Measurements from ENCODE around the gene CERK.

The CERK gene

DNA sequence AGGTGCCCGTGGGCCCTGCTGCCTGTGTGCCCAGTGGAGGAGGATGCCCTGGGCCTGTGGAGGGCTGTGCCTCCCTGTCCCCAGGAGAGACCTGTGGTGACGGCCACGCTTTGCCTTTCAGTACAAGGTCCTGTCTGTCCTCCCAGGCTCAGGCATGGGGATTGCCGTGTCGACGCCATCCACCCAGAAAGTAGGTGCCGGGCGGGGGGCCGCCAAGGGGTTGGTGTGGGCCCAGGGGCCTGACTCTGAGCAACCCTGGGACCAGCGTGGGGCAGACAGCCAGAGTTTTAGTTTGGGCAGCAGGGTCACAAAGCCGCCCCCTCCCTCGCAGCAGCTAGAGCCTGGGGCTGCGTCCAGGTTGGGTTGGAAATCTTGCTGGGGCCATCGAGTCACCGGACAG lies 61.6 kb downstream of the CERK start:
- DNase-seq, result no peak

DNA sequence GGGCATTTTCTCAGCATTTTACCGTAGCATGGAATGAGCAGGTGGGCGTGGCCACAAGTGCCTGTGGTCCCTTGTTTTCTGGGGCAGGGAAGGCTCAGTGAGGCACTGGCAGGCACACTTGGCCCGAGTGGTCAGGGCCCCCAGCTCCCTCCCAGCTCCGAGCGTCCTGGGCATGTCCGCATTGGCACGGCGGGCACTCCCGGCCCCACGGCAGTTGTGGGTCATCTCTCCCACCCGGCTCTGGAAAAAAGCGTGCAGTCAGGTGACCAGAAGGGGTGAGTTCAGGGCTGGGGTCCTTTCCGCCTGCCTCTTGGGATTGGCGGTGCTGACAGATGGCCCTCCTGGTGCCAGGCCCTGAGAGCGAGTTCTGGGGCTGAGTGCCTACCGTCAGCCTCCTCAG lies 62.1 kb downstream of the CERK start:
- no peak for DNase-seq

DNA sequence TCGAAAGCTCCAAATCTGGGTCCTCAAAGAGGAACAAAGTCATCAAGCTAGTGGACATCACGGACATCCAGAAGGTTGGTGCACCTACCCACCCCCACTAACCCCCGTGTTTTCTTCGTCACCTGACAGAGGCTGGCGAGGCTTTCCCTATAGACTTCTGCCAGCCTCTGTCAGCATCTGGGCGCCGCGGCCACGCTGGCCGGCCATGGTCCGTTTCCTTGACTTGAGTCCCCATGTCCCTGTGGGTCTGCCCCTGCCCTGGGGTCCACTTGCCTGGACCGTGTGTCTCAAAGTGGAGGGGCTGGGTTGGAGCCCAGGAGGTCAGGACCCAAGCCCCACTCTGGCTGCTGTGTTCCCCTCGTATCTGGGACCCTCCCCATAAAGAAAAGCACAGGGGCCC lies 62.6 kb downstream of the CERK start:
- no peak for DNase-seq

DNA sequence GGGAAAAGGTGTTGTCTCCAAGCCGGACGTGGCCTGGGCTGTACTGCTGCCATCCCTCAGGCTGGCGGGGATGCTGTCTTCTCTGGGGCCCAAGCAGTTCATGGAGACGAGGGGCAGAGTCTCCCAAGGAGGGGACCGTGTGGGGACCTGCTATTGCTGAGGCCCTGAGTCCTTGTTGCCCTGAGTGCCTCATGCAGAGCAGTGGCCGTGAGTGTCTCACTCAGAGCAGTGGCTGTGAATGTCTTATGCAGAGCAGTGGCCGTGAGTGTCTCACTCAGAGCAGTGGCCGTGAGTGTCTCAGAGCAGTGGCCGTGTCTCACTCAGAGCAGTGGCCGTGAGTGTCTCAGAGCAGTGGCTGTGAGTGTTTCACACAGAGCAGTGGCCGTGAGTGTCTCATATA lies 63.1 kb downstream of the CERK start:
- no peak for DNase-seq

DNA sequence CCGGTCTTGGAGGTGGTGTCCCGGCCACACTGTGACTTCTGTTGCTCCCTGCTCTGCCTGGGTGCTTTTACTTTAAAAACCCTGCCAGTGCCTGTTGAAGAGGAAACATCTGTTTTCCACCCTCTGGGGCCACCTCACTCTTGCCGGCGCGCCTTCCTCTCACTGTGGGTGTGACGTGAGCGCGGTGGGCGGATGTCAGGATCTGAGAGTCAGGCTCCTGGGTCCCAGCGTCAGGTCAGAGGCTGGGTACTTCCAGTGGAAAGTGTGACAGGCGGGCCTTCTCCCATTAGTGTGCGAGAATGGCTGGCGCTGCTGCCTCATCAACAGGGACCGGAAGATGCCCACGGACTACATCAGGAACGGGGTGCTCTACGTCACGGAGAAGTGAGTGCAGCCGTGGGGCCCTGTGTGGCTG lies 63.7 kb downstream of the CERK start:
- DNase-seq, result peak; percentile 59

DNA sequence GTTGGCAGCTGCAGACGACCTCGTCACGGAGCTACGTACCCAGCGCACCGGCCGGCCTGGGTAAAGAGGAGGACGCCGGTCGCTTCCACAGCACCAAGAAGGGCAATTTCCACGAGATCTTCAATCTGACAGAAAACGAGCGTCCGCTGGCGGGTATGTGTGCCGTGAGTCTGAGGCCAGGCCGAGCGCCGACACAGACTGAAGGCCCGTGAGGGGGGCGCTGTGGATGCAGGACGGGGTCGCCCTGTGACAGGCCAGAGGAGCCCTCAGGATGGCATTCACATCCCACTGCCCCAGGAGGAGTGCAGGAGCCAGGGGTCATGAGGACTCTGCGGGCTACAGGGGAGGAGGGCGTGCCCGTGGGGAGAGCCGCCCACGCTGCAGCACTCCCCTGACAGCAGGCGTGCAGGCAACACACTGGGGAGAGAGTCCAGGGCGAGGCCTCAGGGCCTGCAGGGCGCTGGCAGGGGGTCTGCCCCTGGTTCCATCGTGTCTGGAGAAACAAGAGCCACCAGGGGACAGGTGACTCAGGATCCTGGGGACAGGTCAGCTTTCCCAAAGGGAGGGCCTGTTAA lies 64.3 kb downstream of the CERK start:
- DNase-seq, result no peak

DNA sequence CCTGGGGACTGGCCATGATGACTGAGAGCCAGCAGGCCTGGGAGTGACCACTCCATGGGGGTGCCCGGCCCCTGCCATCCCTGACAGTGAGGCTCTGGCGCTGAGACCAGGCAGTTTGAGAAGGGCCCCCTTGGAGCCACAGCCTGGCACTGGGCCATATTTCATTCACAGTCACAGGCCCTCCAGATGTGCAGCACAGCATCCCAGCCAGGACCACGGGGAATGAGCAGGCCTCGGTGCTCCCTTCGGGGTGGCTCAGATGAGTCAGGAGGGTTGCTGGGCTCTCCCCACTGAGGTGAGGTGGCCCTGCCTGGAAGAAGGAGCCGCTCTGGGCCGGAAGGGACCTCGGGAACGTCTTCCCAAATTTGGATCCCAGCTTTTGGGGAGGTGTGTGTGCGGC lies 64.8 kb downstream of the CERK start:
- no peak for DNase-seq

DNA sequence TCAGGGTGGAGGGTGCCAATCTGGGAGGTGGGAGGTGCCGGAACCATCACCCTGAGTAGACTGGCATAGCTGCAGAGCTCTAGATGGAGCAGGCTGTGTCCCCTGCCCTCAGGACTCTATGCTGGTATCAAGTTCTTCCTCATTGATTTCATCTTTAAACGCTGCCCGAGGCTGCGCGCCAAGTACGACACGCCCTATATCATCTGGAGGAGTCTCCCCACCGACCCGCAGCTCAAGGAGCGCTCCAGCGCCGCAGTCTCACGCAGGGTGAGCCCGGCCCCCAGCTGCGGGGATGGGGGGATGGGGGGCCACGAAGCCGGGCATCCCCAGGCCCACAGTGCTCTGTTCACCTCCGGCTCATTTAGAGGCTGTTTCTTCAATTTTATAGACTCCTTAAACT lies 65.3 kb downstream of the CERK start:
- DNase-seq, result no peak

DNA sequence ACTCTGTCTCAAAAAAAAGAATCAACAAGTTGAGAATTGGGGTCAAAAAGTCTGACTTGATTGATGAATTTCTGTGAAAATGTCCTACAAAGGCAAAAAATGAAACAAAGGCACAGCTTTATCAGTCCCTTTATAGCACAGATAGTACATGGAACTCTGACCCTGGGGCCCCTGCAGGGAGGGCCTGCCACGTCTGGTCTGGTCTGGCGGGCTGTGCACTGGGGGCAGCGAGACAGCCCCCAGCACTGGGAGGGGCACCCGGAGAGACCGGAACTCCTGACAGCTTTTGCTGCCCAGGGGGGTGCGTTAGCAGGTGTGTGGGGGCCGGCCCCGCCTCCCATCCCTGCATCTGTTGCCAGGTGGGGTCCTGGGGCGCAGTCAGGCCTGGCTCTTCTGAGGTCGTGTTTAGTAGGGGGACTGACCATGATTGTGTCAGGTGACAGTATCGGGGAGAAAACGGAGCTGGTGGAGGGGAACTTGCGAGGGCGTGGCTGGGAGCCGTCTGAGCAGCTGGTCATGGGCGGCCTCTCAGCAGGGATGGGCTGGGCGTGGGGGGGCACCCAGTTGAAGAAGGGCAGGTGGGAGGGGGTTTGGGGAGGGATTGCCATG lies 66.1 kb downstream of the CERK start:
- no peak for DNase-seq

DNA sequence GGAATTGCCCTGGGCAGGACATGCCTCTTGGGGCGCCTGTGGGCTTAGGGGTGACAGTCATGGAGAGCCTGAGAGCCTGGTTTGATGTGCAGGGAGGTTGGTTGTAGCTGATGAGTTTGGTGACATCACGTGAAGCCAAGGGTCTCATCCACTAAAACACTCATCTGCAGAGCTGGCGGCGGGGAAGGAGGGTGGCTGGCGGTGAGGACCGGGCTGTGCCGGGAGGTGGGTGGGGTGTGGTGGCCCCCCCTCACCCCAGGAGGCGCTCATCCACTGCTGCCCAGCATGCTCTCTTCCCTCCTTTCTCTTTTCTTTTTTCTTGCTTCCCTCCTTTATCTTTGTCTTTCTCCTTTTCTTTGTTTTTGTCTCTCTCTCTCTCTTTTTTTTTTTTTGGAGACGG lies 68.9 kb downstream of the CERK start:
- DNase-seq, result no peak

DNA sequence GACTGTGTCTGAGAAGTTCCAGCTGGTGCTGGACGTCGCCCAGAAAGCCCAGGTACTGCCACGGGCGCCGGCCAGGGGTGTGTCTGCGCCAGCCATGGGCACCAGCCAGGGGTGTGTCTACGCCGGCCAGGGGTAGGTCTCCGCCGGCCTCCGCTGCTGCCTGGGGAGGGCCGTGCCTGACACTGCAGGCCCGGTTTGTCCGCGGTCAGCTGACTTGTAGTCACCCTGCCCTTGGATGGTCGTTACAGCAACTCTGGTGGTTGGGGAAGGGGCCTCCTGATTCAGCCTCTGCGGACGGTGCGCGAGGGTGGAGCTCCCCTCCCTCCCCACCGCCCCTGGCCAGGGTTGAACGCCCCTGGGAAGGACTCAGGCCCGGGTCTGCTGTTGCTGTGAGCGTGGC lies 69.9 kb downstream of the CERK start:
- DNase-seq, result no peak

DNA sequence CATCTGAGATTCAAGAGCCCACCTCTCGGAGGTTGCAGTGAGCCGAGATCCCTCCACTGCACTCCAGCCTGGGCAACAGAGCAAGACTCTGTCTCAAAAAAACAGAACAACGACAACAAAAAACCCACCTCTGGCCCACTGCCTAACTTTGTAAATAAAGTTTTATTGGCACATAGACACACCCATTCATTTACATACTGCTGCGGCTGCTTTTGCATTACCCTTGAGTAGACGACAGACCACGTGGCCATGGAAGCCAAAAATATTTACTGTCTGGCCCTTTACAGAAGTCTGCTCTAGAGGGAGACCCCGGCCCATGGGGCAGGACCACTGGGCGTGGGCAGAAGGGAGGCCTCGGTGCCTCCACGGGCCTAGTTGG lies 70.8 kb downstream of the CERK start:
- DNase-seq, result no peak

DNA sequence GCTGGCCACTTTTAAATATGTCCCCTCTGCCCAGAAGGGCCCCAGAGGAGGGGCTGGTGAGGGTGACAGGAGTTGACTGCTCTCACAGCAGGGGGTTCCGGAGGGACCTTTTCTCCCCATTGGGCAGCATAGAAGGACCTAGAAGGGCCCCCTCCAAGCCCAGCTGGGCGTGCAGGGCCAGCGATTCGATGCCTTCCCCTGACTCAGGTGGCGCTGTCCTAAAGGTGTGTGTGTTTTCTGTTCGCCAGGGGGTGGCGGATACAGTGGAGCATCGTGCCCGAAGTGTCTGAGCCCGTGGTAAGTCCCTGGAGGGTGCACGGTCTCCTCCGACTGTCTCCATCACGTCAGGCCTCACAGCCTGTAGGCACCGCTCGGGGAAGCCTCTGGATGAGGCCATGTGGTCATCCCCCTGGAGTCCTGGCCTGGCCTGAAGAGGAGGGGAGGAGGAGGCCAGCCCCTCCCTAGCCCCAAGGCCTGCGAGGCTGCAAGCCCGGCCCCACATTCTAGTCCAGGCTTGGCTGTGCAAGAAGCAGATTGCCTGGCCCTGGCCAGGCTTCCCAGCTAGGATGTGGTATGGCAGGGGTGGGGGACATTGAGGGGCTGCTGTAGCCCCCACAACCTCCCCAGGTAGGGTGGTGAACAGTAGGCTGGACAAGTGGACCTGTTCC lies 71.3 kb downstream of the CERK start:
- DNase-seq, result no peak

DNA sequence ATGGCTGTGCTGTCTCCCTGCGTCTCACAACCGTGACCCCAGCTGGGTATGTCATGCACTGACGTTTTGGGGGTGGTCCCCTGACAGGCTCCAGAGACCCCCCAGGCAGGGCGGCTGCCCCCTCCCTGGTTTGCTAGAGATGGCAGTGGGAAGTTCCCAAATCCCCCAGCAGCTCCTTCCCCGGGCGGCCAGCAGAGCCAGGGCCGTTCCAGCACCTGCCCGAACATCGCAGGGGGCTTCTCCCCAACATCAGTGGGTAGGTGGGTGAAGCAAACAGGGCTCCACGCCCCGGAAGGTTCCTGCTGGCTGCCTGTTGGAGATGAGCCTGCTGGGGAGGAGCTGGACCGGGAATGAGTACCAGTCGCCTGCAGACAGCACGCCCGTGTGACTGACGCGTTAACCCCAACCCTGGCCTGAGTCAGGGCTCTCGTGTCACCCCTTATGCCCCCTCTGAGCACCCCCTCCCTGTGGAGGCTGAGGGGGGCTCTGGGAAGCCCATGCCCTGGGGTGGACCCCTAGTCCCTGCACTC lies 72.2 kb downstream of the CERK start:
- no peak for DNase-seq

DNA sequence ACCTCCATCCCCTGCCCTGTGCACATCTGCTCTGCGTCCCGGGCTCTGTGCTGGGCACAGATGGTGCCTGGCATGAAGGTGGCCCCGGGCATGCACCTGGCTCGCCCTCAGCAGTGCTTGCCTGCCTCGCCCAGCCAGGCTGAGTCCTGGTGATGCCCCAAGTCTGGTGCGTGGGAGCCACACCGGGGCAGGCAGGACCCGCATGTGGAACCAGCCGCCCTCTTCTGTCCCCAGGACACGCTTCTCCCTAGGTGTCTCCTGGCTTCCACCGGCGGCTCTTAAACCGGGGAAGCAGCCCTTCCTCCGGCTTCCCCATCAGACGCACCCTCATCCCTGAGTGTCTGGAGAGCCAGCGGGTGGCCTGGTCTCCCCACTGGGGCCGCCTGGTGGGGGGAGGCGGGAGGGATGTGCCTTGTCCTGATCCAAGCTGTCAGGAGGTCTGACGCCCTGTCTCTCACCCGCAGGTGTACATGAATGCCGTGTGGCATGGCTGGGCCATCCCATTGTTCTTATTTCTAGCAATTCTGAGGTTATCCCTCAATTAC lies 72.8 kb downstream of the CERK start:
- no peak for DNase-seq

DNA sequence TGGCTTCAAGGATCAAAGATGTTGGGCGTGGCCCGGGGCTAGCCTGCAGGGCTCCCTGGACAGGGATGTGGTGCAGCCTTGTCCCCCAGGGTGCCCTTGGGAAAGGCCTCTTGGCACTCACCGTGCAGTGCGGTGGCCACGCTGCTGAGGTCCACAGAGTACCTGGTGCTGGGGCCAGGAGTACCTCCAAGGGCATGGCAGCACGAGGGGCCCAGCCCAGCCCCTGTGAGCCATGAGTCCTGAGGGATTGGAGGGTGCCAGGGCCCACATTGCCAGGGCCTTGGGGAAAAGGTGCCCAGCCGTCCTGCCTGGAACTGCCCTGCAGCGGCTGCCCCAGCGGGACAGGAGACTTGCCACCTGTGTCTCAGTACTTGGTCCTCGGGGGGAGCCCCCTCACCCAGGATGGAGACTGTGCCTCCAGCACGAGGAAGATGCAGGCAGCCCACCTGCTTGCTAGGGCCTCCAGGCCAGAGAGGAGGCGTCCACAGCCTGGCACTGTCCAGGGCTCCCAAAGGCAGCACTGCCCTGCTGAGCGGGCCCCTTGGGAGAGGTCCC lies 73.7 kb downstream of the CERK start:
- DNase-seq, result no peak

DNA sequence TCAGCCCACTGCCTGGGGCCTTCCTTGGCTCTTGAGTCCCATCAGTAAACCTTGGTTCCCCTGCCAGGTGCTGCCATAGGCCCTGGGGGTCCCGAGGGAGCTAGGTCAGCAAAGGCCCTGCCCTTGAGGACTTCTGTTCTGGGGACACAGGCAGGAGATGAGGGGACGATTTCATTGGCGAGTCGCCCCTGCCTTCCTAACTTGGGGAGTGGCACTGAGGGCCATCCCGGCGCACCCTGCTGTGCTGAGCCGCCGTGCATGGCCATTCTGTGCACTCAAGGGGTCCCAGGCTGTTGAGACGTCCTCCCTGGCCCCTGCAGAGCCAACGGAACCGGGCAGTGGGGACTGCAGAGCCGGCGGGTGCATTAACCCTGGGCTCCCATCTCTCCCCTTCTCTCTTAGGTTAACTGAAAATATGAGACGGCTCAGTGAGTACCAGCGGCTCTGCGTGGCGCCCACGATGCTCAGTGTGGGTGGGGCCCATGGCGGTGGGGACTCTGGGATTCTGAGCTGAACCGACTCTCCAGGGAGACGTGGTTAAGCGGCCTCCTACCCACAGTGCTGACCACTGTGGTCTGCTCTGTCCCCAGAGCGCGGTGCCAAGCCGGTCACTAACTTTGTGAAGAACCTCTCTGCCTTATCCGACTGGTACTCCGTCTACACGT lies 74.5 kb downstream of the CERK start:
- DNase-seq, result no peak

DNA sequence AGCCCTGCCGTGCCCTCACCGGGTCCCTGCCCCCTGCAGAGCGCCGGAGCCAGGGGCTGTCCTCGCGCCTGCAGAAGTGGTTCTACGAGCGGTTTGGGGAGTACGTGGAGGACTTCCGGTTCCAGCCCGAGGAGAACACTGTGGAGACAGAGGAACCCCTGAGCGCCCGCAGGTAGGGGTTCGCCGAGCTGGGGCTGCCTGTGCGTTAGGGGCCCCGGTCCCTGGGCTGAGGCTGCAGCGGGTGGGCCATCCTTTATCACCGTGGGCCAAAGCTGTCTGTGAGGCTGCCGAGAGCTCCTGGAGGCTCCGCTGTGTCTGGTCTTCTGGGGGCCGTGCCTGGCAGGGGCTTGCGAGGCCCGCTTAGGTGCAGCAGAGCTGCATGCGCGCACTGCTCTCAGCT lies 75.1 kb downstream of the CERK start:
- DNase-seq, result no peak

DNA sequence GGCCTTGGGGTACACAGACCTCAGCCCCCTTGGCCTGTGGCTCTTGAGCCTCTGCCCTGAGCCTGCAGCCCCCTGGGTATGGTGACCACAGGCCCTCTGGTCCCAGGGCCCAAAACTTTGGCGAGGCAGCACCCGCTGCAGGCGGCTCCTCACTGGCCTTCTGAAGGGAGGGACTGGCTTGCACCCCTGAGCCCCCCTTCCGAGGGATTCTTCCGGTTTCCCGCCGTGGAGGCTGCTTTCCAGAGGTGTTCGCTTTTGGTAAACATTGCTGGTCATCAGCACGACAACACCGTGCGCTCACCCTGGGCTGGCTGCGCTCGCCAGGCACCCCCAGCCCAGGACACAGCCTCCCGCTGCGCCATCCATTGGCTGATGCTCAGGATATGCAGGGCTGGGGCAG lies 75.8 kb downstream of the CERK start:
- no peak for DNase-seq

DNA sequence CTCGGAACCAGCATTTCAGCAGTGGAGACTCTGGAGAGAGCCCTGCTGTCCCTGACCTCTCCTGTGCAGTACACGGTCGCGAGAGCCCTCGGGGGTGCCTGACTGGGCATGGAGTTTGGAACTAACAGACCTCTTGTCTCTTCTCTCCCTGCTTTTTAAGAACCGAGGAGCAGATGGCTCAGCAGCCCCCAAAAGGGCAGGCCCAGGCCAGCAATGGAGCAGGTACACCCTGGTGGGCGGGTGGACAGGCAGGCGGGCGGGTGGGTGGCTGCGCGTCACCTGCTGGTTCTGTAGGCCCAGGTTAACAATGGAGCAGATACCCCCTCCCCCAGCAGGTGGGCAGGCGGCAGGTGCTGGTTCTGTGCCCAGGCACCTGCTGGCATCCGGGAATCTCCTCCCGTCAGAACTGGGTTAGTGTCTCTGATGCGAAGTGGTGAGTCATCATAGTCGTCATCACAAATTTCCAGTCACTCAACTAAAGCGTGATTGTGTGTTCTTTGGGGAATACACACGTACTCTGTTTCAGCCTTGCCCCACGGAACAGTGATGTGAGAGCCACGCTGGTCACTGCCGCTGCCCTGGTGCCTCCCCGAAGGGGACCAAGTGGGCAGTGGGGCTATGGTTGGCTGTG lies 76.7 kb downstream of the CERK start:
- DNase-seq, result no peak

DNA sequence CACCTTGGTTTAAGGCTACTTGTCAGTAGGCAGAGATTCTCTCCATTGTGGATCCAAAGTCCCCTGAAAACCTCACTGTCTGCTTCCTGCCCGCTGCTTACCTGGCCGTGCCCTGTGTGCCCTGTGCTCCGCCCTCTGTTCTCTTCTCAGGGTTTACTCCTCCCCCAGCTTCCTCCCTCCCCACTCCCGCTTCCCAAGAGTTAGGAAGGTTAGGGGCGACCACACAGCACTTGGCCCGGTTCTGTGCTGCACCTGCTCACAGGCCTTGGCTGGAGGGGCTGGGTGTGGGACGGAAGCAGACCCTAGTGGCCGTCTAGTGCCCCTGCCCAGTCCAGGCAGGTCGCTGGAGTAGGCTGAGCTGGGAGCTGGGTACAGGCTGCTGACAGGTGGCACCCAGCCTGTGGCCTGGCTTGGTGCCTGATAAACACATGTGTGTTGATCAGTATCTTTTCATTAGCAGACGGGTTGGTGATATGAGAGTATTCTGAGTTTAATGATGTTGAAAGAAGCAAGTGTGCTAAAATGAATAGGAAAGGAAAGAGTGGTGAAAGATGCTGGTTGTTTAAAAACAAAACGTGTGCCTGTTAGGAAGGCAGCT lies 77.3 kb downstream of the CERK start:
- no peak for DNase-seq

DNA sequence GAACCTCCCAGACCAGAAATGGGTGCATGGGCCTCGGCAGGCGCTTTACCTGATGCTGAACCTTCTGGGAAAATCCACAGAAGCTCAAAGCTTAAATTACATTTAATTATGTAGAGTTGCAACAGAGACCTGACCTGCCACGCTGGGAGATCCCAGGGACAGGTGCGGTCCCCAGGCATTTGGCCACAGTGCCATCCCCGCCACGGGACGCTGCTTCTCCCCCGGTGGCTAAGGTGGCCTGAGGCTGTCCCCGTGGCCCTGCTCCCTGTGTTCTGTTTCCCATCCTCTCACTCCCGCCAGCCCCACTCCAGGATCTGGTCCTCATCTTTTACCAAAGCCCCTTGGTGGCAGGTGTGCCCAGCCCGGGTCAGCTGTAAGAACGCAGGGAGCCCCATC lies 78.3 kb downstream of the CERK start:
- DNase-seq, result no peak

Data from right hindlimb (tissue), 1 donor.